ENCODE measurements around the gene GPRC5A.

DNA sequence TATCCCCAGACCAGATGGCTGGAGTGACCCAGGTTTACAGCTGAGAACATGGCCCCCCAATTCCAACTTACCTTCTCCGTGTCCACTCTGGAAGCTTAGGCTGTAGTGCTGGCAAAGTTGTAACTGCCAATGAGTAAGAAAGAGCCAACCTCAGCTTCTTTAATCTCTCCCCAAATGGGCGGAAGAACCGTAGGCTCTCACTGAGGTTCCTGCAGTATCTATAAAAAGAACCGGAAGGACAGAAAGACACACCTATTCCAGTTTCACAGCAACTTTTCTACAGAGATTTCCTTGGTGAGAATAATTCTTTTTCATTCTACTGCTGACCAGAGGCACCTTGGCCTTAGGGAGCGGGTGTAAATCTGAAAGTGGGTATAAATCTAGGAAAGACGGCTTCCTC is 60.7 kb downstream of the GPRC5A start, which contains the start of gene GPRC5D:
- TF ChIP-seq EZH2 (IDR thresholded peaks at IDR 0.05; ENCODE audit: borderline replicate concordance, low read length): no peak
- TF ChIP-seq, protein P1, sequence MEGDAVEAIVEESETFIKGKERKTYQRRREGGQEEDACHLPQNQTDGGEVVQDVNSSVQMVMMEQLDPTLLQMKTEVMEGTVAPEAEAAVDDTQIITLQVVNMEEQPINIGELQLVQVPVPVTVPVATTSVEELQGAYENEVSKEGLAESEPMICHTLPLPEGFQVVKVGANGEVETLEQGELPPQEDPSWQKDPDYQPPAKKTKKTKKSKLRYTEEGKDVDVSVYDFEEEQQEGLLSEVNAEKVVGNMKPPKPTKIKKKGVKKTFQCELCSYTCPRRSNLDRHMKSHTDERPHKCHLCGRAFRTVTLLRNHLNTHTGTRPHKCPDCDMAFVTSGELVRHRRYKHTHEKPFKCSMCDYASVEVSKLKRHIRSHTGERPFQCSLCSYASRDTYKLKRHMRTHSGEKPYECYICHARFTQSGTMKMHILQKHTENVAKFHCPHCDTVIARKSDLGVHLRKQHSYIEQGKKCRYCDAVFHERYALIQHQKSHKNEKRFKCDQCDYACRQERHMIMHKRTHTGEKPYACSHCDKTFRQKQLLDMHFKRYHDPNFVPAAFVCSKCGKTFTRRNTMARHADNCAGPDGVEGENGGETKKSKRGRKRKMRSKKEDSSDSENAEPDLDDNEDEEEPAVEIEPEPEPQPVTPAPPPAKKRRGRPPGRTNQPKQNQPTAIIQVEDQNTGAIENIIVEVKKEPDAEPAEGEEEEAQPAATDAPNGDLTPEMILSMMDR (IDR thresholded peaks at IDR 0.05; ENCODE audit: low read length): no peak

All from OCI-LY1 (cell line).